ENCODE results near the gene PCDH9. TPM values are rescaled to one million over a fixed set of nuclear protein-coding genes. Genes with fewer than 3 reads are reported as not detected.
A peak's percentile ranks its signal among the peaks of the same experiment; 100 is the strongest.

Gene PCDH9
- total and polyA plus RNA-seq, 10 donors, result 0.24 to 8.1 (median 3.8) TPM

DNA sequence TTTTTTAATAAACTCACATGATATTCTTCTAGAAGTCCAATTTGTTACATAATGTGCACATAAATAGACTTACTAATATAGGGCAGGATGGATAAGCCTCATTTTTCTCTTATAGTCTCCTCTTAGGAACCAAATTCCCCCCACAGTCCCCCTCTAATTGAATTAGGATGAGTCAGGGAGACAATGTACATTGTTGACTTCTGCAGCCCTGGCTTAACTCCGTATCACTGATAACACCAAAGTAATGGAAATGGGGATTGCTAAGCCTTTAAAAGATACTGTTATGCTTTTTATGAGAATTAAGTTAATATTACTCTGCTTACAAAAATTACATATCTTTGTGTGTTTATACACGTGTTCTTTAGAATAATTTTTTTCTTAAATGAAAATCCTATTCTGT lies 5.1 kb upstream of the PCDH9 start:
- intact Hi-C loops (cut with DNase I; ENCODE audit: low total_unique reads), result no loop called here
- WGBS, 5 donors, result 55 to 91% (median 63%) methylated on average over 2 of the region's 2 CpGs
- Histone ChIP-seq H3K27ac (no peak overlapping the region), H3K27me3 (replicated peaks in 1 of 7) (peaks cover 0 to 15% (median 7%) of the 10 kb centered on the region in 7 donors), H3K9me3 (no peaks in the 10 kb centered on the region), H3K4me3 (no peak overlapping the region), H3K36me3 (no peaks in the 10 kb centered on the region), H3K4me1 (peaks cover 0 to 17% (median 6%) of the 10 kb centered on the region in 6 donors)
- TF ChIP-seq, protein P1, sequence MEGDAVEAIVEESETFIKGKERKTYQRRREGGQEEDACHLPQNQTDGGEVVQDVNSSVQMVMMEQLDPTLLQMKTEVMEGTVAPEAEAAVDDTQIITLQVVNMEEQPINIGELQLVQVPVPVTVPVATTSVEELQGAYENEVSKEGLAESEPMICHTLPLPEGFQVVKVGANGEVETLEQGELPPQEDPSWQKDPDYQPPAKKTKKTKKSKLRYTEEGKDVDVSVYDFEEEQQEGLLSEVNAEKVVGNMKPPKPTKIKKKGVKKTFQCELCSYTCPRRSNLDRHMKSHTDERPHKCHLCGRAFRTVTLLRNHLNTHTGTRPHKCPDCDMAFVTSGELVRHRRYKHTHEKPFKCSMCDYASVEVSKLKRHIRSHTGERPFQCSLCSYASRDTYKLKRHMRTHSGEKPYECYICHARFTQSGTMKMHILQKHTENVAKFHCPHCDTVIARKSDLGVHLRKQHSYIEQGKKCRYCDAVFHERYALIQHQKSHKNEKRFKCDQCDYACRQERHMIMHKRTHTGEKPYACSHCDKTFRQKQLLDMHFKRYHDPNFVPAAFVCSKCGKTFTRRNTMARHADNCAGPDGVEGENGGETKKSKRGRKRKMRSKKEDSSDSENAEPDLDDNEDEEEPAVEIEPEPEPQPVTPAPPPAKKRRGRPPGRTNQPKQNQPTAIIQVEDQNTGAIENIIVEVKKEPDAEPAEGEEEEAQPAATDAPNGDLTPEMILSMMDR (IDR thresholded peaks at IDR 0.05 in 8 of 11, conservative IDR thresholded peaks at IDR 0.05 in 3 of 11), result no peak
- no peak for TF ChIP-seq POLR2A (IDR thresholded peaks at IDR 0.05)
- no peak for TF ChIP-seq POLR2AphosphoS5 (IDR thresholded peaks at IDR 0.05)
- no peak for DNase-seq

DNA sequence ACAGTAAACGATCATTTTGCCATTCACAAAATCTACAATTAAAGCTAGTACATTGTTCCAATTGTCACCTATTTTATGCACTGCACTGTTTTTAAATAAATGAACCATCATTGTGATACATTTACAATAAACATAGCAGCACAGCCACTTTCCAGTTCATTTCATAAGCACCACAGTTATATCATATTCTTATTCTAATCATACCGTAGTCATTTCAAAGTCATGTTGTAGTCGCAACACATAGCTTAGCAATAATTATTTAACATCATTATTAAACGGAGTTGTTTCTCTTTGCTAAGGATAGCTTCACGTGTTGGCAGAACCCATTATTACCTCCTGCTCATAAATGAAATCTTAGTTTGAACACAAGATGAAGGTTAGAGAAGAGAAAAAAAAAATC lies 2.2 kb upstream of the PCDH9 start:
- WGBS, 5 donors, result 67 to 94% (median 72%) methylated on average over 5 of the region's 5 CpGs
- Histone ChIP-seq H3K9me3 (no peaks in the 10 kb centered on the region), H3K27me3 (replicated peaks in 1 of 7) (peaks cover 0 to 44% (median 7%) of the 10 kb centered on the region in 7 donors), H3K27ac (peak overlapping the region in 1 of 8 donors; percentile 92), H3K36me3 (no peaks in the 10 kb centered on the region), H3K4me3 (no peak overlapping the region), H3K4me1 (peaks cover 3 to 41% (median 23%) of the 10 kb centered on the region in 6 donors)
- intact Hi-C loops (cut with DNase I; ENCODE audit: low total_unique reads), result no loop called here
- no peak for DNase-seq
- TF ChIP-seq POLR2A (IDR thresholded peaks at IDR 0.05), result no peak
- TF ChIP-seq POLR2AphosphoS5 (IDR thresholded peaks at IDR 0.05), result no peak
- TF ChIP-seq, protein P1 (IDR thresholded peaks at IDR 0.05 in 8 of 11, conservative IDR thresholded peaks at IDR 0.05 in 3 of 11), result no peak

DNA sequence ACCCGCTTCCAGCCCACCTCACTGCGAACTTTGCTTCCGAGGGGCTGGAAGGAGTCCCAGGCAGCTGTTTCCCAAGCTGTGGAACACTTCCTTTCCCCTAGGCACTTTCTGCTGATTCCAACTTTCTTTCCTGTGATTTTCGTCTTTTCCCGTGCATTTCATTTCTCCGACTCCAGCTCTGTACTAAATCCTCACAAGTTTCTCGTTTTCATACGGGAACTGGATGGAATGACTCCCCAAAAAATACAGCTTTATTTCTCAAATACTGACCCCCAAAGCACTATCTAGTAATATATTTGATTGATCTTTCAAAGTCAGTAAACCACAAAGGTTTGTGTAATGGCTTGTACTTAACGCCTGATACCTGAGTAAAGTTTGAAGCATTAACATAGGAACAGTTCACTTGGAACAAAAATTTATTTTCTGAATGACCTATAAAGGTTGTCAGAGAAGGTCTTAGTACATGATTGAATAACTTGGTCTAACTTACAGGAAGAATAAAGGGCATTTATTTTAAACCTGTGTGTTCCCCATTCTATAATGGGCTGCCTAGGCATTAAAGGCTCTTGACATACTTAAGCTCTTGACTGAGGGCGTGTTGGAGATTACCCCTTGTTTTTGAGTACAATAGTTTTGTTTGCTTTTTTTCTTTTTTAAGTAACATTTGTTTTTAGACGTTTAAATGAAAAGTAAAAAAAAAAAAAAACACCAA lies 1.3 kb upstream of the PCDH9 start:
- 3 to 8% (median 3%) methylated on average over 11 of the region's 11 CpGs for WGBS, 5 donors
- Histone ChIP-seq H3K27ac (peak overlapping the region; percentile 59 to 92 (median 84)), H3K9me3 (no peaks in the 10 kb centered on the region), H3K4me3 (peak overlapping the region; percentile 66 to 88 (median 74)), H3K27me3 (replicated peaks in 1 of 7) (peaks cover 0 to 46% (median 7%) of the 10 kb centered on the region in 7 donors), H3K36me3 (no peaks in the 10 kb centered on the region), H3K4me1 (peaks cover 3 to 41% (median 23%) of the 10 kb centered on the region in 6 donors)
- no peak for DNase-seq
- intact Hi-C loops (cut with DNase I; ENCODE audit: low total_unique reads), result no loop called here
- no peak for TF ChIP-seq POLR2AphosphoS5 (IDR thresholded peaks at IDR 0.05)
- TF ChIP-seq, protein P1 (IDR thresholded peaks at IDR 0.05 in 8 of 11, conservative IDR thresholded peaks at IDR 0.05 in 3 of 11), result no peak
- TF ChIP-seq POLR2A (IDR thresholded peaks at IDR 0.05), result no peak
